OCI-LY7 (cell line): ENCODE results near the gene SNAI3. TPM values are rescaled to one million over a fixed set of nuclear protein-coding genes. Genes with fewer than 3 reads are reported as not detected.

Experiments
- BruUV-seq: library from RNA; stranded (reverse); fragments of 400-500 nt; replicated peaks from 2 replicates; lab custom pipeline; 2021; lab: Mats Ljungman, UMichigan
- CTCF ChIA-PET: fragments of 300-600 bp; sonication (Branson Sonifier 250); formaldehyde crosslinking; loops from one replicate; lab custom pipeline; 2022; ENCODE audit warnings: antibody characterized with exemption; ENCODE audit not compliant: unreplicated experiment; lab: Charles Lee
- POLR2A ChIA-PET: fragments of 300-600 bp; sonication (Branson Sonifier 250); formaldehyde crosslinking; loops from one replicate; lab custom pipeline; 2022; ENCODE audit warnings: antibody characterized with exemption; lab: Charles Lee
- DNase-seq: peaks from one replicate; pipeline ENCODE4 v3.0.0-alpha.2; 2015; ENCODE audit warnings: low spot score
- H2AFZ ChIP-seq: fragments of 200-600 bp; sonication (generic), shearing (Covaris generic); 2 replicates; pipeline ENCODE4 v1.6.1; 2014; ENCODE audit warnings: mild to moderate bottlenecking, antibody characterized with exemption, low read length, moderate library complexity
- H3K27ac ChIP-seq: fragments of 200-600 bp; sonication (generic); 2 replicates; pipeline ENCODE4 v1.5.1; 2014; ENCODE audit warnings: mixed run types, low read depth, mild to moderate bottlenecking, moderate library complexity, low read length, inconsistent platforms; ENCODE audit not compliant: poor library complexity, severe bottlenecking
- H3K36me3 ChIP-seq: fragments of 200-600 bp; sonication (generic); 2 replicates; pipeline ENCODE4 v1.6.1; 2014; ENCODE audit warnings: mild to moderate bottlenecking, antibody characterized with exemption, low read length, moderate library complexity, mixed read lengths; ENCODE audit not compliant: insufficient read depth
- H3K4me1 ChIP-seq: fragments of 200-600 bp; sonication (generic); 2 replicates; pipeline ENCODE4 v1.5.1; 2014; ENCODE audit warnings: mild to moderate bottlenecking, low read length; ENCODE audit not compliant: insufficient read depth, poor library complexity, severe bottlenecking
- H3K4me2 ChIP-seq: fragments of 200-600 bp; sonication (generic); 2 replicates; pipeline ENCODE4 v1.6.1; 2014; ENCODE audit warnings: mild to moderate bottlenecking, low read length
- H3K4me3 ChIP-seq: fragments of 200-600 bp; sonication (generic); 2 replicates; pipeline ENCODE4 v1.5.1; 2014; ENCODE audit warnings: mild to moderate bottlenecking, low read depth, low read length; ENCODE audit not compliant: poor library complexity, severe bottlenecking
- H3K79me2 ChIP-seq: fragments of 200-600 bp; sonication (generic); 2 replicates; pipeline ENCODE4 v1.6.1; 2016; ENCODE audit warnings: low read depth, mild to moderate bottlenecking, low read length, moderate library complexity, mixed read lengths; ENCODE audit not compliant: insufficient read depth
- H3K9me2 ChIP-seq: fragments of 200-600 bp; sonication (generic); 2 replicates; pipeline ENCODE4 v1.6.1; 2016; ENCODE audit warnings: mild to moderate bottlenecking, low read length, mixed read lengths; ENCODE audit not compliant: insufficient read depth
- H3K9me3 ChIP-seq: fragments of 200-600 bp; sonication (generic); 2 replicates; pipeline ENCODE4 v1.6.1; 2014; ENCODE audit warnings: mild to moderate bottlenecking, mixed run types, low read length, mixed read lengths
- H4K20me1 ChIP-seq: fragments of 200-600 bp; sonication (generic); 2 replicates; pipeline ENCODE4 v1.6.1; 2014; ENCODE audit warnings: mild to moderate bottlenecking, antibody characterized with exemption, low read length, moderate library complexity, mixed read lengths; ENCODE audit not compliant: insufficient read depth
- CTCF ChIP-seq: fragments of 200-600 bp; sonication (generic); conservative IDR thresholded peaks from 2 replicates; pipeline ENCODE4 v1.5.1; 2014; ENCODE audit warnings: mild to moderate bottlenecking, antibody characterized with exemption, low read length, moderate library complexity, mixed read lengths
- EZH2phosphoT487 ChIP-seq: fragments of 200-600 bp; sonication (generic); IDR thresholded peaks from 2 replicates; pipeline ENCODE4 v1.6.1; 2018; ENCODE audit warnings: low read depth, borderline replicate concordance, mild to moderate bottlenecking, mixed run types, antibody characterized with exemption, low read length, moderate library complexity, mixed read lengths
- intact Hi-C: fragments of 100-400 bp; cut with micrococcal nuclease; formaldehyde crosslinking; loops from one replicate; pipeline ENCODE4 v1.10.0; 2022; ENCODE audit not compliant: unreplicated experiment
- total RNA-seq, 2 experiments: library from RNA; depleted of rRNA in 1 of 2; stranded (reverse); fragments of >200 nt in 1 of 2; shearing (Covaris generic) in 1 of 2; gene quantifications; 2 replicates each; pipeline ENCODE4 v1.2.3, GENCODE V29; 2014 to 2022

SNAI3 gene
- total RNA-seq, 2 experiments from 2014 or later: 3.1 to 3.3 TPM

- Histone ChIP-seq H3K79me2 (no peaks in the 10 kb centered on the region), H2AFZ (no peak overlapping the region), H3K27ac (no peak overlapping the region), H3K36me3 (peaks cover 42% of the 10 kb centered on the region; the same call in 1 of the 2 replicates), H3K4me3 (no peak overlapping the region), H3K9me3 (no peaks in the 10 kb centered on the region), H3K4me2 (no peak overlapping the region), H3K4me1 (no peaks in the 10 kb centered on the region), H4K20me1 (no peaks in the 10 kb centered on the region; the same call in 1 of the 2 replicates), H3K9me2 (no peaks in the 10 kb centered on the region)
- ChIA-PET CTCF (no interaction called here), POLR2A (no interaction called here)
- no TSS peak for BruUV-seq
- TF ChIP-seq CTCF (no peak), EZH2phosphoT487 (no peak)
- intact Hi-C loops: no loop called here
- DNase-seq: no peak
Measured at GRCh38 chr16:88730632-88731607, 44.6 kb upstream of the SNAI3 start.

GRCh38 chr16:88727871-88728270, 41.6 kb upstream of the SNAI3 start:
- TF ChIP-seq CTCF (no peak), EZH2phosphoT487 (no peak)
- Histone ChIP-seq H3K4me1 (no peaks in the 10 kb centered on the region), H3K79me2 (no peaks in the 10 kb centered on the region), H3K36me3 (peaks cover 45% of the 10 kb centered on the region), H4K20me1 (no peaks in the 10 kb centered on the region), H3K4me2 (no peak overlapping the region), H3K27ac (no peak overlapping the region), H3K9me2 (no peaks in the 10 kb centered on the region), H3K9me3 (no peaks in the 10 kb centered on the region), H2AFZ (no peak overlapping the region), H3K4me3 (no peak overlapping the region)
- intact Hi-C loops: no loop called here
- BruUV-seq: no TSS peak
- ChIA-PET CTCF (no interaction called here), POLR2A (no interaction called here)
- no peak for DNase-seq

GRCh38 chr16:88726981-88727380, 40.7 kb upstream of the SNAI3 start:
- H3K4me1 ChIP-seq: no peaks in the 10 kb centered on the region
- H3K36me3 ChIP-seq: peaks cover 52% of the 10 kb centered on the region
- BruUV-seq: no TSS peak
- H2AFZ ChIP-seq: no peak overlapping the region
- TF ChIP-seq CTCF (no peak), EZH2phosphoT487 (no peak)
- H3K9me3 ChIP-seq: no peaks in the 10 kb centered on the region
- H3K9me2 ChIP-seq: no peaks in the 10 kb centered on the region
- ChIA-PET POLR2A (no interaction called here), CTCF (no interaction called here)
- H3K4me3 ChIP-seq: no peak overlapping the region
- no peak for DNase-seq
- no peak overlapping the region for H3K27ac ChIP-seq
- intact Hi-C loops: no loop called here
- no peaks in the 10 kb centered on the region for H4K20me1 ChIP-seq
- H3K4me2 ChIP-seq: no peak overlapping the region
- no peaks in the 10 kb centered on the region for H3K79me2 ChIP-seq
